Measurements from ENCODE around the gene DIP2C.
"Not testable (repeated sequence)": the region's sequence is repeated elsewhere in the genome, so short reads cannot be mapped to it uniquely, and the experiment has no call there.

The DIP2C gene

GRCh38 chr10:625333-625696, 64.2 kb downstream of the DIP2C start:
- DNase-seq, result no peak

- no peak for DNase-seq
Measured at GRCh38 chr10:624605-625332, 64.7 kb downstream of the DIP2C start.

GRCh38 chr10:624312-624604, 65.2 kb downstream of the DIP2C start:
- DNase-seq, result no peak

GRCh38 chr10:623477-624311, 65.8 kb downstream of the DIP2C start:
- no peak for DNase-seq

GRCh38 chr10:623014-623413, 66.5 kb downstream of the DIP2C start:
- DNase-seq, result no peak

- peak; percentile 37 for DNase-seq
Measured at GRCh38 chr10:621981-622740, 67.3 kb downstream of the DIP2C start.

- DNase-seq, result no peak
Measured at GRCh38 chr10:621513-621912, 68.0 kb downstream of the DIP2C start.

- no peak for DNase-seq
Measured at GRCh38 chr10:620971-621370, 68.5 kb downstream of the DIP2C start.

GRCh38 chr10:620417-620816, 69.1 kb downstream of the DIP2C start:
- no peak for DNase-seq

GRCh38 chr10:619710-620109, 69.8 kb downstream of the DIP2C start:
- no peak for DNase-seq

- DNase-seq, result no peak
Measured at GRCh38 chr10:618229-618989, 71.1 kb downstream of the DIP2C start.

- no peak for DNase-seq
Measured at GRCh38 chr10:617471-617870, 72.0 kb downstream of the DIP2C start.

GRCh38 chr10:615583-616152, 73.8 kb downstream of the DIP2C start:
- no peak for DNase-seq

GRCh38 chr10:614790-615582, 74.5 kb downstream of the DIP2C start:
- no peak for DNase-seq

GRCh38 chr10:614139-614711, 75.2 kb downstream of the DIP2C start:
- no peak for DNase-seq

- DNase-seq, result no peak
Measured at GRCh38 chr10:613271-614138, 76.0 kb downstream of the DIP2C start.

- no peak for DNase-seq
Measured at GRCh38 chr10:612696-613095, 76.8 kb downstream of the DIP2C start.

- not testable (repeated sequence) for DNase-seq
Measured at GRCh38 chr10:610642-611305, 78.7 kb downstream of the DIP2C start.

GRCh38 chr10:609868-610545, 79.5 kb downstream of the DIP2C start:
- no peak for DNase-seq

Data from DMS 273 treated with DMSO at 0.1 percent for 48 hours (cell line).